Cardiac muscle cell (in vitro differentiated cells and primary cell): ENCODE measurements around the gene STK31. TPM values are rescaled to one million over a fixed set of nuclear protein-coding genes. Genes with fewer than 3 reads are reported as not detected.
"Not testable (repeated sequence)": the region's sequence is repeated elsewhere in the genome, so short reads cannot be mapped to it uniquely, and the experiment has no call there.

Experiments
- DNase-seq, 2 donors: peaks; one replicate each; pipeline versions ENCODE4 v3.0.0 to v3.0.0-alpha.2; 2010 to 2017; ENCODE audit warnings: low read depth in 1 of 2, low spot score in 1 of 2
- H3K27ac ChIP-seq: fragments of 200-600 bp; sonication (generic); 2 replicates; pipeline ENCODE4 v1.5.1; 2016
- H3K27me3 ChIP-seq: fragments of 200-600 bp; sonication (generic); 2 replicates; pipeline ENCODE4 v1.6.0; 2016; ENCODE audit warnings: control low read depth
- H3K36me3 ChIP-seq: fragments of 200-600 bp; sonication (generic); 2 replicates; pipeline ENCODE4 v1.5.1; 2016; ENCODE audit warnings: control low read depth
- H3K4me1 ChIP-seq: fragments of 200-600 bp; sonication (generic); 2 replicates; pipeline ENCODE4 v1.8.1; 2017; ENCODE audit warnings: low read depth, mild to moderate bottlenecking, mixed run types
- H3K4me3 ChIP-seq: fragments of 200-600 bp; sonication (generic); 2 replicates; pipeline ENCODE4 v1.5.1; 2016; ENCODE audit warnings: mild to moderate bottlenecking
- H3K9me3 ChIP-seq: fragments of 200-600 bp; sonication (generic); 2 replicates; pipeline ENCODE4 v1.5.1; 2017; ENCODE audit warnings: low read depth, mild to moderate bottlenecking, control low read depth
- polyA plus RNA-seq: library from polyadenylated mRNA; unstranded; fragments of >200 nt; fragmentation: Nextera tagmentation; extraction: Ambion mirVana; gene quantifications from 2 replicates; pipeline ENCODE4 v1.2.1, GENCODE V29; 2016
- total RNA-seq: library from RNA; depleted of rRNA; stranded (reverse); fragments of >200 nt; gene quantifications from 2 replicates; pipeline ENCODE4 v1.2.3, GENCODE V29; 2016
- TF ChIP-seq, protein P1 (sequence below): IDR thresholded peaks from 2 replicates; pipeline ENCODE4 v1.5.1; 2012; ENCODE audit warnings: low read depth, mild to moderate bottlenecking, low read length

The STK31 gene
- total and polyA plus RNA-seq, 2 experiments from 2014 or later = 0.06 TPM

DNA sequence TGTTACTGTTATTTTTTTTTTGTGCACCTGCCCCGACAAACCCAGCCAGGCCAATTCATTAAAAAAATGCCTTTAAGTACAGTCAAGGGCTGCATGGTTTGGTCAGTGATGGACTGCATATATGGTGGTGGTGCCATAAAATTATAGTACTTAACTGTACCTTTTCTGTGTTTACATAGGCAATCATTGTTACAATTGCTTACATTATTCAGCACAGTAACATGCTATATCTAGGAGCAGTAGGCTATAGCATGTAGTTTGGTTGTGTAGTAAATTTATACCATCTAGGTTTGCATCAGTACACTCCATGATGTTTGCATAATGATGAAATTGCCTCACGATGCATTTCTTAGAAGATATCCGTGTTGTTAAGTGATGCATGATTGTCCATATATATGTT is 58.0 kb downstream of the STK31 start:
- no peaks in the 10 kb centered on the region for H3K36me3 ChIP-seq
- no peaks in the 10 kb centered on the region for H3K4me1 ChIP-seq
- H3K27ac ChIP-seq = no peak overlapping the region
- H3K27me3 ChIP-seq = no peaks in the 10 kb centered on the region
- no peak for DNase-seq
- TF ChIP-seq, protein P1, sequence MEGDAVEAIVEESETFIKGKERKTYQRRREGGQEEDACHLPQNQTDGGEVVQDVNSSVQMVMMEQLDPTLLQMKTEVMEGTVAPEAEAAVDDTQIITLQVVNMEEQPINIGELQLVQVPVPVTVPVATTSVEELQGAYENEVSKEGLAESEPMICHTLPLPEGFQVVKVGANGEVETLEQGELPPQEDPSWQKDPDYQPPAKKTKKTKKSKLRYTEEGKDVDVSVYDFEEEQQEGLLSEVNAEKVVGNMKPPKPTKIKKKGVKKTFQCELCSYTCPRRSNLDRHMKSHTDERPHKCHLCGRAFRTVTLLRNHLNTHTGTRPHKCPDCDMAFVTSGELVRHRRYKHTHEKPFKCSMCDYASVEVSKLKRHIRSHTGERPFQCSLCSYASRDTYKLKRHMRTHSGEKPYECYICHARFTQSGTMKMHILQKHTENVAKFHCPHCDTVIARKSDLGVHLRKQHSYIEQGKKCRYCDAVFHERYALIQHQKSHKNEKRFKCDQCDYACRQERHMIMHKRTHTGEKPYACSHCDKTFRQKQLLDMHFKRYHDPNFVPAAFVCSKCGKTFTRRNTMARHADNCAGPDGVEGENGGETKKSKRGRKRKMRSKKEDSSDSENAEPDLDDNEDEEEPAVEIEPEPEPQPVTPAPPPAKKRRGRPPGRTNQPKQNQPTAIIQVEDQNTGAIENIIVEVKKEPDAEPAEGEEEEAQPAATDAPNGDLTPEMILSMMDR = no peak
- no peak overlapping the region for H3K4me3 ChIP-seq
- no peaks in the 10 kb centered on the region for H3K9me3 ChIP-seq

DNA sequence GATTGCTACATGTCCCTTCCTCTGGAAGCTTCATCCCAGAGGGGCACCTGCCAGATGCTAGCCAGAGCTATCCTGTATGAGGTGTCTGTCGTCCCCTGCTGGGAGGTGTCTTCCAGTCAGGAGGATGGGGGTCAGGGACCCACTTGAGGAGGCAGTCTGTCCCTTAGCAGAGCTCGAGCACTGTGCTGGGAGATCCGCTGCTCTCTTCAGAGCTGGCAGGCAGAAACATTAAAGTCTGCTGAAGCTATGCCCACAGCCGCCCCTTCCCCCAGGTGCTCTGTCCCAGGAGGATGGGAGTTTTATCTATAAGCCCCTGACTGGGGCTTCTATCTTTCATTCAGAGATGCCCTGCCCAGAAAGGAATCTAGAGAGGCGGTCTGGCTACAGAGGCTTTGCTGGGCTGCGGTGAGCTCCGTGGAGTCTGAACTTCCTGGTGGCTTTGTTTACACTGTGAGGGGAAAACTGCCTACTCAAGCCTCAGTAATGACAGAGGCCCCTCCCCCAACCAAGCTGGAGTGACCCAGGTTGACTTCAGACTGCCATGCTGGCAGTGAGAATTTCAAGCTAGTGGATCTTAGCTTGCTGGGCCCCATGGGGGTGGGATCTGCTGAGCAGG is 69.3 kb downstream of the STK31 start:
- H3K27ac ChIP-seq, DNase-seq, H3K4me1 ChIP-seq, H3K4me3 ChIP-seq, H3K36me3 ChIP-seq, H3K27me3 ChIP-seq, H3K9me3 ChIP-seq: not testable (repeated sequence)

DNA sequence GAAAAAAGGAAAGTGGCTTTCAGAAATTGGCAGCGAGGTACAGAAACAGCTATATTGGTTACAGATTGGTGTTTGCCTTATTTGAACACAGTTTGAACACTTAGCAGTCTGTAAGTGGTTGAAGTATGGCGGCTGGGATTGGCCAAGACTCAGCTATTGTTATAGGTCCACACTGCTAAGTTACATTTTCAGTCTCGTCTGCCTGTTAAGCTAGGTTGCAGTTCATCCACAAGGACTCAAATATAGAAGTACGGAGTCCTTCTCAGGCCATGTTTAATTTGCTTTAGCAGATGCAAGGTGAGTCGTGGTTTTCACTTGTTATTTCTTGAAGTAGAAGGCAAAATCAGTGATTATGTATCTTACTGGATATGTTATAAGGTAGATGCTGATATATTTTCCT is 73.1 kb downstream of the STK31 start:
- H3K9me3 ChIP-seq = no peaks in the 10 kb centered on the region
- TF ChIP-seq, protein P1 = no peak
- no peaks in the 10 kb centered on the region for H3K27me3 ChIP-seq
- H3K36me3 ChIP-seq = no peaks in the 10 kb centered on the region
- H3K4me1 ChIP-seq = no peaks in the 10 kb centered on the region
- no peak for DNase-seq
- H3K4me3 ChIP-seq = no peak overlapping the region
- H3K27ac ChIP-seq = no peak overlapping the region

DNA sequence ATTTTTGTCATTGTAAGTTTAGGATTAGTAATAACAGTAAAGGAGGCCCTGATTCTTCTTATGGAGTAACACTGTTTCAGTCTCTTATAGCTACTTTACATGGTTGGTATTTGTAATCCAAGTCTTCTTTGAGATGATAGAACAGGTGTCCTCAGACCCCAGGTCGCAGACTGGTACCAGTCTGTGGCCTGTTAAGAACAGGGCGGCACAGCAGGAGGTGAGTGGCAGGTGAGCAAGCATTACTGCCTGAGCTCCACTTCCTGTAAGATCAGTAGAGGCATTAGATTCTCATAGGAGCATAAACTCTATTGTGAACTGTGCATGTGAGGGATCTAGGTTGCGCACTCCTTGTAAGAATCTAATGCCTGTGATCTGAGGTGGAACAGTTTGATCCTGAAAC is 77.3 kb downstream of the STK31 start:
- H3K36me3 ChIP-seq = no peaks in the 10 kb centered on the region
- H3K4me3 ChIP-seq = no peak overlapping the region
- no peak overlapping the region for H3K27ac ChIP-seq
- TF ChIP-seq, protein P1 = no peak
- H3K27me3 ChIP-seq = no peaks in the 10 kb centered on the region
- no peaks in the 10 kb centered on the region for H3K9me3 ChIP-seq
- H3K4me1 ChIP-seq = no peaks in the 10 kb centered on the region
- DNase-seq = no peak

DNA sequence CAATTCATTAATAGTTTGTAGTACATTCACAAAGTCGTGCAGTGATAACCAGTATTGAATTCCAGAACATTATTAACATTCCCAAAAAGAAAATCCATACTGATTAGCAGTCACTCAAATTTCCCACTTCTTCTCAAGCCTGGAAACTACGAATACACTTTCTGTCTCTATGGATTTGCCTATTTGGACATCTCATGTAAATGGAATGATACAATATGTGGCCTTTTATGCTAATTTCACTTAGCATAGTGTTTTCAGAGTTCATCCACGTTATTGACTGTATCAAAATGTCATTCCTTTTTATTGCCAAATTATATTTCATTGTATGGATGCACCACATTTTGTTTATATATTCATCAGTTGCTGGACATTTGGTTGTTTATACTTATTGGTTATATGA is 78.8 kb downstream of the STK31 start:
- no peak for DNase-seq
- no peaks in the 10 kb centered on the region for H3K4me1 ChIP-seq
- TF ChIP-seq, protein P1 = no peak
- H3K9me3 ChIP-seq = no peaks in the 10 kb centered on the region
- H3K27me3 ChIP-seq = no peaks in the 10 kb centered on the region
- no peak overlapping the region for H3K27ac ChIP-seq
- no peaks in the 10 kb centered on the region for H3K36me3 ChIP-seq
- no peak overlapping the region for H3K4me3 ChIP-seq

DNA sequence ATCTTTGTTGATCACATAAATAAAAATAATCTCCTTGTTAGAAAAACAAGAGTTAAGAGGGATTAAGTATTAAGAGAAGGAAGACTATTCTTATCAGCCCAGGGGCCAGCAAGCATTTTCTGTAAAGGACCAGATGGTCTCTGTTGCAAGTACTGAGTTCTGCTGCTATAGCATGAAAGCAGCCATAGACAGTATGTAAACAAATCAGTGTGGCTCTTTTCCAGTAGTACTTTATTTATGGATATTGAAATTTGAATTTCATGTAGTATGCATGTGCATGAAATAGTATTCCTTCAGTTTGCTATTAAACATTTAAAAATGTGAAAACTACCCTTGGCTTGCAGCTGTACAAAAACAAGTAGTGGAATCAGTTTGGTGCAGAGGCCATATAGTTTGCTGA is 81.7 kb downstream of the STK31 start:
- TF ChIP-seq, protein P1 = no peak
- Histone ChIP-seq H3K27ac (no peak overlapping the region), H3K9me3 (no peaks in the 10 kb centered on the region), H3K27me3 (no peaks in the 10 kb centered on the region), H3K4me3 (no peak overlapping the region), H3K36me3 (no peaks in the 10 kb centered on the region), H3K4me1 (no peaks in the 10 kb centered on the region)
- no peak for DNase-seq
